GM21717 (cell line): ENCODE data around the gene PTPRG.
"Not testable (repeated sequence)": the region's sequence is repeated elsewhere in the genome, so short reads cannot be mapped to it uniquely, and the experiment has no call there.

Experiments used
- ATAC-seq: cut with Tn5 transposase; IDR thresholded peaks from one replicate; pipeline ENCODE4 v1.9.1; 2021; ENCODE audit warnings: mild to moderate bottlenecking, moderate library complexity; ENCODE audit not compliant: unreplicated experiment

PTPRG gene

DNA sequence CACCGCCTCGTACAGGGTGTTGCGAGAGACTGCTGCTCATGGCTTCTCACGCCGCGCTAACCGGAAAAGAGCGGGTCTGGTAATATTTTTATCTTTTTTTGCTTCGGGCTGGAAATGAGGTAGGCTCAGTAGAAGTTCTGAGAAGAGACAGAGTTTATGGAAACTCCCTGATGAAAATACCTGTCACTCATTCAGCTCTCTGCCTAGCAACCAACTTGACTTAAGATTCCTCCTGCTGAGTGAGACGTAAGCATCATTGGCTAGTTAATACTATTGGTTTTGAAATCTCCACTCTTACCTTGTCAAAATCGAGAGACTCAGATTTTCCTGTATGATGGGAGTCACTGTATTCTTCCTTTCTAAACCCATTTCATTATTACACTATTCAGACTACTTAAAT is 181.7 kb downstream of the PTPRG start:
- no peak for ATAC-seq

DNA sequence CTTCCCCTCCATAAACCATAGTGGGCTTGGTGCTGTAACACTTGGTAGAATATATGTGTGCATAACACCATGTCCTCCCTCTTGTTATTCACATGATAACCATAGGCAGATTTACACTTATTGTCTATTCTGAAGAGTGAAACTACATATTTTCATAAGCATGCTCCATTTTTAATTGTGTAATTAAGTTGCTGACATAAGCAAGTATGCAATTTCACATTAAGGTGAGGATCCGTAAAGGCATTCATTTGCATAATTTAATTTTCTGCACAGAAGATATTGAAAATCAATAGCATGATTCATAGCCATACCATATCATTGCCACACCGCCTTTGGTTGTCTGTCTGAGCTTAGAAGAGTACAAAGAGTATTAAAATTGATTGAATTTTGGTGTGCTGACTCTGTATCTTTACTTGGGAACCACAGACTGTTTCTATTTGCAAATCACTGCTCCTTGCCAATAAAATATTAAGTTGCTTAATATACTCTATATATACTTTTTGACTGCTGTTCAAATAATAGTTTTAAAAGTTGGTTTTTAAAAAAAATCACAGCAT is 182.4 kb downstream of the PTPRG start:
- no peak for ATAC-seq

DNA sequence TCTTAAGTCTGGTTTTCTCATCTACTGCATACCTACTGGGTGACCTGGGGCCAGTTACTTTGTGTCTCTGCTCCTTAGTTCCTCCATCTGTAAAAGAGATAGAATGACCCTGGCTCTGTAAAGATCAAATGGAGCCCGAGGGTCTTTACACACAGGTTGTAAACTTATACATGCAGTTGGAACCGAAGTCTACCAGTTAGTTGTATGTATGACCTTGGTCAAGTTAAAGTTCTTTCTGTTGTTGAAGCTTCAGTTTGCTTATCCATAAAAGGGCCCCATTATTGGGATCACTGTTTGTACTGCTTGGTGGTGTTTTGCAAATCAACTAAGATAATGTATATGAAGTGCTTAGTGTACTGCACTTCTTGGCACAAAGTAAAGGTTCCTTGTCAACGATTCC is 186.9 kb downstream of the PTPRG start:
- ATAC-seq = no peak

DNA sequence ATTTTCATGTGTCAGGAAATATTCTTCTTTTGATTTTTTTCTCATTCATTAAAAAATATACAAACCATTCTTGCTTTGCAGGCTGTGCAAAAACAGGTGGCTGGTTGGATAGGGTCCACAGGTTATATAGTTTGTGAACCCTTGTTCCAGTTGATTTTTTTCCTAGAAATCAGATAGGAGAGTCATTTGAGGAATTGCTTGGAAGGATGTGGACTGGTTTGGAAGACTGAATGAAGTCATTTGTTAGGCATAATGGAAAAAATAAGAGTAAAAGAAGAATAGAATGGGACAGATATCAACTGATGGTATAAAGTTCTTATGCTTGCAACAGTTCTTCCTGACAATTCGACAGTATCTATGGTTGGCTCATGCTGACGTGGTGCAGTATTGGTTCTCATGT is 189.4 kb downstream of the PTPRG start:
- ATAC-seq = no peak

DNA sequence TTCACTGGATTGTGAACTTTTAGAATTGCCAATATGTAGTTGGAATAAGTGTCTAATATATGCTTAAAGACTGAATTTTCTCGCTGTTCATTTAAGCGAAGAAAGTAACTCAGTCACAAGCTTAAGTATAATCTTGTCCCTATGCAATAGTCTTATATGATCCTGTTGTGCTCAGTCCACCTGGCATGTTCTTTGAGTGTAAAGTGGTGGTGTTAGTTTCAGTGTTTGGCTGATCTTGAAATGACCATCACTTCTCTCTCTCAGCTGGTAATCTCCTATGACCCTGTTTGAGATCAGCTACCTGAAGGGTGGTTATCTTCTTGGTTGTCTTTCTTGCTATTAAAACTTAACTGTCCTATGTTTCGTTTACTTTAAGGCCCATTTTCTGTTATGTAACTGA is 197.5 kb downstream of the PTPRG start:
- no peak for ATAC-seq

DNA sequence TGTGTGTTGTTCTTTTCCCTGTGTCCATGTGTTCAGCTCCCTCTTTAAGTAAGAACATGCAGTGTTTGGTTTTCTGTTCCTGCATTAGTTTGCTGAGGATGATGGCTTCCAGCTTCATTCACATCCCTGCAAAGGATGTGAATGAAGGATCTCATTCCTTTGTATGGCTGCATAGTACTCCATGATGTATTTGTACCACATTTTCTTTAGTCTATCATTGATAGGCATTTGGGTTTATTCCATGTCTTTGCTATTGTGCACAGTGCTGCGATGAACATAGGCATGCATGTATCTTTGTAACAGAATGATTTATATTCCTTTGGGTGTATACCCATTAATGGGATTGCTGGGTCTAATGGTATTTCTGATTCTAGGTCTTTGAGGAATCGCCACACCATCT is 199.4 kb downstream of the PTPRG start:
- ATAC-seq = not testable (repeated sequence)

DNA sequence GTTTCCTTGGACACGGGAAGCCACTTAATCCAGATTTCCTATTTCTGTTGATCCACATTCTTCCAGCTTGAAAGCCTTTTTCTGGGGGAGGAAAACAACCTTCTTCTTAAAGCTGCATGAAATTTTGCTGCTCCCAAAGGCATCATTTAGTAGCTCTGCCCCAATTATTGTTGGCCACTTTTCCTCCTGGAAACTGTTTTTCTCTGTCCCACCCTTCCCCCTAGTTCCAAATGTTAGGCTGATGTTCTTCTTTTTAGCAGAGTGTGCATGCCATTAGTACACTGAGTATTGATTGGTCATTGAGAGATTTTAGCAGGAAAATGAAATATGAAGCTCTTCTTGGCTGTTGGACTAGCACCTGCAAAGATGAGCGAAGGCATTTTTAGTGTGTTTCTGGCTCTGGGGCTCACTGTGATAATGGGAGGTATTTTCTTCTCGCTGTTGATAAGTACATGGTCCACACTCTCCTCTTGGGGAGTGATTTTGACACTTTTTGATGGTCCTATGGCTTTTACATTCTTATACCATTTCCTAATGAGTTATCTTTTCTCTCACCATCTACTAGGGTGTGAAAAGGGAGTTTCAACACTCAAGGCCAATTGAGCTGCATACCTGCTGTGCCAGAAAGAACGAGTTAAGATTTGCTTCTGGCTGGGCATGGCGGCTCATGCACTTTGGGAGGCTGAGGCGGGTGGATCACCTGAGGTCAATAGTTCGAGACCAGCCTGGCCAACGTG is 200.5 kb downstream of the PTPRG start:
- ATAC-seq = no peak

DNA sequence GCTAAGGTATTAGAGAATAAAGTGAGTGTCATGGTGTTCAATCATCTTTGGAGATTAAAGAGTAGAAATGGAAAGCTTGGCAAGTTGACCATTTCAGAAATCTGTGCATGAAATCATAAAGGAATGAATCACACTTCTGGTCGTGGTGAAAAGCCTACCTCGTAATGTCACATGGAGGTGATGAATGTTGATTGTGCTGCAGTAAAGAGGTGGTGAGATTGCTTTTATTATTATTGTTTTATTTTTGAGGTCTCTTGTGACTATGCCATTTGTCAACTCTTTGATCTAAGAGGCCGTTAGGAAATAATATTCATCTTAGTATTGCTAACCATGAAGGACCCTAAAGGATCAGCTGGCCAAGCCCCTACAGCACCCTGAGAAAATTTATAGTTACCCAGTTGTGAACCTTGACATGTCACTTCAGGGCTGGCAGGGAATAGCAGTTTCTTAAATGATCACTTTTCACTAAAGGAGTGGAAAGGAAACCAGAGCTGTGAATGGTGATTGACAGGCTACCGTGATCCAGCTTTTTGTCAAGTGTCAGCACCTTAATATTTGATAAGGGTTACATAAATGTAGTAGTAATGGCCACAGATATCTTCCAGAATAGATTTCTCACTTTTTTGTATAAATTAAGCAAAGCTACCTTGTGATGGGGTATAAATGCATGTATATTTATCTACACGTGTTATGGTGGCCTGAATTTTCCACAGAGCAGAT is 203.9 kb downstream of the PTPRG start:
- no peak for ATAC-seq

DNA sequence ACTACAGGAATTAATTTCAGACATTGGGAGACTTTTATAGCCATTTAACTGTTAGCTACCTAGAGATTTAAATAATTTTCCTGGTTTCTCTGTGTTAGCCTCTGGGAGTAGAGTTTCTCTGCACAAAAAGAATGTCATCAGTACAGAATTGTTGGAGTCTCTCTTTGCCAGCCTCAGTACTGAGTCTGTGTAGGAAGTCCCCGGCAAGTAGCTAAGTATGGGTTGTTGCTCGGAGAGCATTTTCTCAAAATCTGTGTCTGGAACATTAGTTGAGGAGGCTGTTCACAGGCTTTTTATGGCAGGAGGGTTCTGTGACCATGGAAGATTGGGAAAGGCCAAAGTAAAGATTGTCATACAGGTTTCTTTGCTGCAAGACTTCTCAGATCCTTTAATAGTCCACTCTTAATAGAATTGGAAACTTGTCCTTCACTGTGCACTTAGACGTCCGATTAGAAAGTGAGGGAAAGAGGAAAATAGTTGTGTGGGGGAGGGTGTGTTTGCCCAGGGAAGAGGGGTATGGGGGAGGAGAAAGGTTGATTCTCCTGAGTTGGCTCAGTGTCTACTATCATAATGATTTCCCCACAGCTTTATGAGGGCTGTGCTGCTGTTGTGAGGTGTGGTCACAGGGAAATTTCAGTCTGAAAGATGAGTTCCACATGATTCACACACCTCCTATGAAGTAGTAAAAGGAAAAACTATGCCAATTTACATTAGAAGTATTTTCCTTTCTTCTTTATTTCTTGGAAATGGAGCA is 207.1 kb downstream of the PTPRG start:
- ATAC-seq = no peak

DNA sequence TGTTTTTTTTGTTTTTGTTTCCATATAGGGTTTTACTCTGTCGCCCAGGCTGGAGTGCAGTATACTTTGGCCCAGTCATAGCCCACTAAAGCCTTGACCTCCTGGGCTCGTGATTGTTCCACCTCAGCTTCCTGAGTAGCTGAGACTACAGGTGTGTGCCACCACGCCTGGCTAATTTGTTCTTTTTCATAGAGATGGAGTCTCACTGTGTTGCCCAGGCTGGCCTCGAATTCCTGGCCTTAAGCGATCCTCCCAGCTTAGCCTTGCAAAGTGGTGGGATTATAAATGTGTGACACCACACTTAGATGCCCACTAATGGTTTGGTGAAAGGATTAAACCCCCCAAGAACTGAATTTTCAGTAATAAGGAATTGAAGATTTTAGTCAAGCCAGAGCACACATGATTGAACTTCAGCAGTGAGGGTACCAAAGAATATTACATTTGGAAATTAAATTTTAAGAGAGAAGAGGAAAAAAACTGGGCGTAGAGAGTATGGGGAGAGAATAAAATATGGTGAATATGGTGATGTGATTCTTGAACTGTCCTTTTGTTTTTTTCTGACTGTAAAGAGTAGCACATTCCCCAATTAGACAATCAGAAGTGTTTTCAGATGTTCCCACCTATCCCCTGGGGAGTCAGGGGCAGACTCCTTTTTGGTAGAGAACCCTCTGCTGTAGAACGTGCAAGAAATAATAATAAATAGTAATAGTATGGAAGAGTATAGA is 208.1 kb downstream of the PTPRG start:
- no peak for ATAC-seq

DNA sequence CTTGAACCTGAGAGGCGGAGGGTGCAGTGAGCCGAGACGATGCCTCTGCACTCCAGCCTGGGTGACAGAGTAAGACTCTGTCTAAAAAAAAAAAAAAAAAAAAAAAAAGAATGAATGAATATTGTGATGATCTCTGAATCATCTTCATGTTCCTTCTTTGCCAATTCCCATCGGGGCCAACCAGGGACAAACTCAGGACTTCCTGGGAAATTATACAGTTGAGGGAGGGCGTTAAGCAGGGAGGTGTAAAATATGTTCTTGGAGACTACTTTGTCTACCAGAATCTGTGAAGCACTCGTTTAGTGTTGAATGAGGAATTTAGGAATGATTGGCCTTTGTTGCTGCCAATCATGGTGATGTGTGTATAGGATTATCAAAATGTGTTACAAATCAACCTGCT is 210.6 kb downstream of the PTPRG start:
- no peak for ATAC-seq

DNA sequence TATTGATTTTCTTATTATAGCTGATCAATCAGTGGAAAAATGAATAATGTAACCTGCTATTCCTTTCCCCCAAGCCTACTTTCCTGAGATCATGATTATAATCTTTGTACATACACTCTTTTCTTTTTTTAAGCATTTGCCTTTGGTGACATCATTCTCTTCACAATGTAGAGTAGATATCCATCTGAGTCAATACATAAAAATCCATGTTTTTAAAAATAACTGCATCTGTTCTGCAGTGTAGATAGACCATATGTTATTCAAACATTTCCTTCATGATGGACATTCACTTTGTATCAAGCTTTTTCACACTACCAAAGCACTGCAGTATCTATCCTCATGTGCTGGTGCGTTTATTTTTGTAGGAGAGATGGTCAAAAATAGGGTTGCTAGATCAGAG is 211.1 kb downstream of the PTPRG start:
- ATAC-seq = no peak

DNA sequence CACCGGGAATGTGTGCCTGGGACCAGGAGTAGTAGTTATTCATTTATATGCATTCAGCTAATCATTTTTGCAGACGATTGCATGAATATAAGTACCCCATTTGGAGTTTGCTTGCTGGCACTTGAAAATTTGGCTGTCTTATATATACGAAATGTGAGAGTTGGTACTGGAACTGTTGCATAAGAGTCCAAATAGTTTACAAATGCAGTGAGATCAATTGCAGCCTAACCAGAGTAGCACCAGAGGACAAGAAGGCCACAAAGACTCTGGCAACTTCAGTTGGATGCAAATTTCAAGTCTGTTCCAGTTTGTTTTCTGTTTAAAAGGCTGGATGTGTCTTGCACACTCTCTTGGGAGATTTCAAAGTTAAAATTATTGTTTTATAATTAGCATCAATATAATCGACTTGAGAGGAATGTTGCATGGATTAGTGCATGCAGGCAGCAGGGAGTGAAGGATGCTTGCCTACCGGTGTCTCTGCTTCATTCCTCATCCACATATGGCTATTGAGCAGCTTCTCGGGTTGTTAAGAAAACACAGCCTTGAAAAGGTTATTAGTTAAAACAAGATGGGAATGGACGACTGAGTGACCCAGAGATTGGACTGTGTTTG is 213.0 kb downstream of the PTPRG start:
- ATAC-seq = no peak

DNA sequence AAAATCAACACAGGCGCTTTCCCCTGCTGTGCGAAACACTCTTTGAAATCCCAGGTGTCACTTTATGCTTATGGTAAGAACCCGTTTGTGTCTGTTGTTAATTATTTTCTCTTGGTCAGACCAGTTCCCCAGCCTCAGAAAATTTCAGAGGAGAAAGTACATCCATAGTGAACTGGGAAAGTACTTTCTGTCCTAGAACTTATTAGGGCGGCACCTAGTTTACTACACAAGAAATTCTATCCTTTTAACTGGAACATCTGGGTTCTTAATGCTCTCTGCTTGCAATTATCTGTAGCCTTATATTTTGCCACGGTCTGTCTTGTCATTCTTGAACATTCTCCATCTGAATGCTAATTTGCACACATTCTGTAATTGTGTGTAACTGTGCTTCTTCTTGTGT is 215.0 kb downstream of the PTPRG start:
- no peak for ATAC-seq

DNA sequence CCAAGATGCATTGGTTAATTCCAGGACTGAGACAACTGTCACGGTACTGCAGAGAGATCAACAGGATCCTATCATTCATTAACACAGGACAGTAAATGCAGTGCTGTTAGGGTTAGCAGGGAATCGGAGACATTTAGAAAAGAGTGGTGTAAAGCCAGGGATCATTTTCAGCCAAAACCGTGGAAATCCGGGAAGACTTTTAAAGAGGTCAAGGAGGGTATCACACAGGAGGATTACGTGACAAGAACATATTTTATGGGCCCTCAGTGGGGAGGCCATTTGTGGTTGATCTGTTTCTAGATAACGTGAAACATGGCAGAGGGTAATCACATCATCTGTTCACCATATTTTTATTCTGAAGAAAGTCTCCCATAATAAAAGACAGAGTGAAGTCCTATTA is 216.1 kb downstream of the PTPRG start:
- no peak for ATAC-seq

DNA sequence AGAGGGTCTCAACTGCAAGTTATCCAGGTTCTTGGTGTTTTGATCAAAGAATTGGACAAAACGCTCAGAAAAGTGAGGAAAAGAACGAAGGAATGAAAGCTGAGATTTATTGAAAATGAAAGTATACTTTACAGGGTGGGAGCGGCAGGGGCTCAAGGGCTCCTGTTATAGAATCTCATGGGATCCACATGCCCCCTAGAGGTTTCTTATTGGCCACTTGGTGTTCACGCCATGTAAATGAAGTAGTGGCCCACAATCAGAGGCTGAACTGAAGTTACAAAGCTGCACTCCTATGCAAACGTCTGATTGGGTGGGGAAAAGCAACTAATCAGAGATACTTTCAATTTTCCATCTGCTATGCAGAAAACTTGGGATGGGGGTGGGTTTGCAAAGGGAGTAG is 216.7 kb downstream of the PTPRG start:
- no peak for ATAC-seq

DNA sequence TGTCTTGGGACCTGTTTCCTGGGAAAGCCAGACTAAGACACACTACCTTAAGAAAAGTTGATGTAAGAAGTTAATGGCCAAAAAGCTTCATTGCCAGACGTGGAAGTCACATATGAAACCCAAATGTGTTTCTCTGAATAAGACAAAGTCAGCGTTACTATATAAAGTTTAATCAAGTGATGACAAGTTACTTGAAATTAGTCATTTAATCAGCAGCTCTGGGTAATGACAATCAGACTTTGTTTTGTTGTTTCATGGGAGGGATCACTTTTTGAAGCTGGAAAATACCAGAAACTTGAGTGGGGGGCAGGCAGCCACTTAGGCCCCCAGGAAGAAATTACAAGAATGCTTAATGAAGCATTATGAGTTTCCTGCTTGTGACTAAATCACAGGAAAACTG is 218.6 kb downstream of the PTPRG start:
- no peak for ATAC-seq

DNA sequence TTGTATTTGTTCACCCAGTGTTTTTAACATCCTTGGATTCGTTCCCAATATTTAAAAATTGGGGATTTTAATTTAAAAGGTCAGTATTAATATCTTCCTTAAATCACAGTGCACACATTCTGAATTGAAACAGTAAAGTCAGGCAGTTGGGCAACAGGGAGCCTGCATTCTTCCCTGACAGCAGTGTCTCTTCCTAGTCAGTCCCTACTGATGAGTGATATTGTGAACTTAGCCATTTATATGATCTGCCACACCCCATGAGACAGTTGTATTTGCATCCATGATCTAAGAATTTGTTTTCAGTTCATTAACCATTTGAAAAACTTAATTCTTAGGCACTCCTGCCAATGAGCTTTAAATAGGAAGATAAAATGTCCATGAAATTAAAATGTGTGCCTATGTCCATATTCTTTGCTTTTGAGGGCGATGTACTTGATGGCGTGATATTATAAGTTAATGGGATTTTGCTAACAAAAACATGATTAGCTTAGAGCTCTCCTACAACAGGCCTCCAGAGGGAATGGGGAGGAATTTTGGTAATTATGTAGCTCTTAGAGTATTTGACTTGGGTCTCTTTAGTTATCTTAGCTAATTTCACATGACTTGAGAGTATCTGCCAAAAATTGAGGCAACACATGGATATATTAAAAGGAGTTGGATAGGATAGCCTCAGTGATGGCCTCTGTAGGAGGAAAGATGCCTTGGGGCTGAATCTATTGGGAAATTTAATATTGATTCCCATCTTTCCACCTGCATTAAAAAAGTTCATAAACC is 219.3 kb downstream of the PTPRG start:
- no peak for ATAC-seq

DNA sequence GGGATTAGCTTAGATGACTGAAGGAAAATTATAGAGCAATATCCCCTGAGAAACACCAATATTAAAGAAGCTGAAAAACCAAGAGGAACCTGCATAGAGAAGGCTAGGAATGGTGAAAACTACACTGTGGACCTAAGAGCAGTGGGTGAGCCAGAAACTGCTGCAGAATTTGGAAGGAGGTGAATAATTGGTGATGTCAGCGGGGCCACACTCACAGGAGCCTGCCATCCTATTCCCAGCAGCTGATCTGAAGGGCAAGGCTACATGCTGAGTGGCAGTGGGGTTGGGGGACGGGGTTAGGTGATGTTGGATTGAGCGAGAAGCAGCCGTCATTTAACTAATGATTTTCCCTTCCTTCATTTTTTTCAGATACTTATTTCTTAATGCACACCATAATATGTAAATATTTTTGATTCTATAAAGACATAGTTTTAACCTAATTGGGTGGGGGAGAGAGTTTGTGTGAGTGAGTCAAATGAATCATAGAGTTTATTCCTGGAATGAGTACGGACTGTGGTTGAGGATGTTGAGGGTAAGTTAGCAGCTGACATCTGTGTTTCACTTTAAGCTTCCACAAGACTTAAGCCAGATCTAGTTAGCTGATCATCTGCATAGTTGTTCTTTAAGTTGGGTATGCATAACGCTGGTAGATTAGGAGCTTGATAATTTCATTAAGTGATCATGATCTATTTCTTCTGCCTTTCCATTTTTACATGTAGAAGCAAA is 222.8 kb downstream of the PTPRG start:
- ATAC-seq = no peak
